ENCODE data around the gene PSMB10.
A peak's percentile ranks its signal among the peaks of the same experiment; 100 is the strongest.
"Not testable (repeated sequence)": the region's sequence is repeated elsewhere in the genome, so short reads cannot be mapped to it uniquely, and the experiment has no call there.

PSMB10 gene

GRCh38 chr16:67936124-67936879 lies at the start of gene PSMB10:
Gene PSMB10, minus strand, starts transcription at chr16:67936850. Its CDS starts 101 bp downstream, at chr16:67936749.
- DNase-seq = peak; percentile 49

GRCh38 chr16:67982011-67982696 lies 45.5 kb upstream of the PSMB10 start:
- no peak for DNase-seq

- DNase-seq = no peak
Measured at GRCh38 chr16:67979955-67980678, 43.5 kb upstream of the PSMB10 start, which contains the start of gene DPEP3. Gene DPEP3, minus strand, starts transcription at chr16:67980499. Its CDS starts 119 bp downstream, at chr16:67980380.

GRCh38 chr16:67977469-67978227 lies 41.0 kb upstream of the PSMB10 start:
- no peak for DNase-seq

- DNase-seq = no peak
Measured at GRCh38 chr16:67977005-67977404, 40.4 kb upstream of the PSMB10 start.

- no peak for DNase-seq
Measured at GRCh38 chr16:67976205-67976604, 39.6 kb upstream of the PSMB10 start.

GRCh38 chr16:67975321-67976105 lies 38.9 kb upstream of the PSMB10 start:
- DNase-seq = no peak

GRCh38 chr16:67972285-67972684 lies 35.6 kb upstream of the PSMB10 start:
- not testable (repeated sequence) for DNase-seq

- no peak for DNase-seq
Measured at GRCh38 chr16:67971111-67971510, 34.5 kb upstream of the PSMB10 start.

- peak; percentile 8 for DNase-seq
Measured at GRCh38 chr16:67969254-67970039, 32.8 kb upstream of the PSMB10 start.

- DNase-seq = peak; percentile 56
Measured at GRCh38 chr16:67968400-67969253, 32.0 kb upstream of the PSMB10 start, which contains the start of gene SLC12A4. Gene SLC12A4, minus strand, starts transcription at chr16:67968637. Its CDS starts 84 bp downstream, at chr16:67968553.

- no peak for DNase-seq
Measured at GRCh38 chr16:67967958-67968399, 31.3 kb upstream of the PSMB10 start.

GRCh38 chr16:67967183-67967957 lies 30.7 kb upstream of the PSMB10 start:
- no peak for DNase-seq

GRCh38 chr16:67966549-67967182 lies 30.0 kb upstream of the PSMB10 start:
- DNase-seq = no peak

GRCh38 chr16:67965668-67966548 lies 29.3 kb upstream of the PSMB10 start:
- no peak for DNase-seq

- no peak for DNase-seq
Measured at GRCh38 chr16:67964477-67965131, 28.0 kb upstream of the PSMB10 start.
